ENCODE measurements around the gene SCN5A. TPM values are rescaled to one million over a fixed set of nuclear protein-coding genes. Genes with fewer than 3 reads are reported as not detected.
A peak's percentile ranks its signal among the peaks of the same experiment; 100 is the strongest.

The SCN5A gene
- polyA plus RNA-seq (2013, experiment 1 of 2; ENCODE audit: insufficient read length): 0.44 TPM
- 0.24 TPM for polyA plus RNA-seq (2013, experiment 2 of 2; ENCODE audit: insufficient read length)

GRCh38 chr3:38649500-38650247 is at the start of gene SCN5A:
Gene SCN5A (minus strand): TSS chr3:38649687. CDS start chr3:38633307, 16,380 bp downstream.
- peak; percentile 33 for DNase-seq

GRCh38 chr3:38698760-38699159 is 49.3 kb upstream of the SCN5A start:
- no peak for DNase-seq

- no peak for DNase-seq
Observed at GRCh38 chr3:38698061-38698460, 48.6 kb upstream of the SCN5A start.

GRCh38 chr3:38696034-38696433 is 46.5 kb upstream of the SCN5A start:
- no peak for DNase-seq

GRCh38 chr3:38690185-38690584 is 40.7 kb upstream of the SCN5A start:
- no peak for DNase-seq

- DNase-seq: no peak
Observed at GRCh38 chr3:38689774-38690173, 40.3 kb upstream of the SCN5A start.

- no peak for DNase-seq
Observed at GRCh38 chr3:38689346-38689745, 39.9 kb upstream of the SCN5A start.

GRCh38 chr3:38687321-38687720 is 37.8 kb upstream of the SCN5A start:
- no peak for DNase-seq

GRCh38 chr3:38684546-38684945 is 35.1 kb upstream of the SCN5A start:
- DNase-seq: no peak

GRCh38 chr3:38669668-38670067 is 20.2 kb upstream of the SCN5A start:
- DNase-seq: no peak

GRCh38 chr3:38662544-38662943 is 13.1 kb upstream of the SCN5A start:
- peak; percentile 19 for DNase-seq

- DNase-seq: no peak
Observed at GRCh38 chr3:38658841-38659240, 9.4 kb upstream of the SCN5A start.

- no peak for DNase-seq
Observed at GRCh38 chr3:38657369-38657768, 7.9 kb upstream of the SCN5A start.

- DNase-seq: peak; percentile 10
Observed at GRCh38 chr3:38655708-38656300, 6.3 kb upstream of the SCN5A start.

- no peak for DNase-seq
Observed at GRCh38 chr3:38653685-38654537, 4.4 kb upstream of the SCN5A start.

- DNase-seq: no peak
Observed at GRCh38 chr3:38652934-38653333, 3.4 kb upstream of the SCN5A start.

GRCh38 chr3:38651153-38651789 is 1.8 kb upstream of the SCN5A start:
- peak; percentile 44 for DNase-seq

GRCh38 chr3:38650248-38650951 is 913 bp upstream of the SCN5A start:
- no peak for DNase-seq

- no peak for DNase-seq
Observed at GRCh38 chr3:38648659-38649499, 608 bp downstream of the SCN5A start.

GRCh38 chr3:38648024-38648658 is 1.3 kb downstream of the SCN5A start:
- no peak for DNase-seq
